ENCODE results near the gene FGF14. TPM values are rescaled to one million over a fixed set of nuclear protein-coding genes. Genes with fewer than 3 reads are reported as not detected.

FGF14 gene
- total RNA-seq, 1 experiment from 2014 or later, result not detected

- H3K9me3 ChIP-seq (ENCODE audit: low read length), result no peaks in the 10 kb centered on the region
- H3K4me1 ChIP-seq (ENCODE audit: low read length), result no peaks in the 10 kb centered on the region
- H3K36me3 ChIP-seq (ENCODE audit: insufficient read depth, low read length), result no peaks in the 10 kb centered on the region
- no peaks in the 10 kb centered on the region for H3K27me3 ChIP-seq (ENCODE audit: low read length)
- no peaks in the 10 kb centered on the region for H4K20me1 ChIP-seq (ENCODE audit: insufficient read depth, low read depth, low read length)
- no peak overlapping the region for H3K4me3 ChIP-seq (ENCODE audit: low read length)
- no peak overlapping the region for H3K4me2 ChIP-seq (ENCODE audit: low read depth, low read length, poor library complexity, severe bottlenecking)
- no peaks in the 10 kb centered on the region for H3K9me2 ChIP-seq (replicated peaks; ENCODE audit: insufficient read depth, low read length)
- DNase-seq, result no peak
- H2AFZ ChIP-seq (ENCODE audit: low read length), result no peak overlapping the region
- H3K27ac ChIP-seq (ENCODE audit: low read length), result no peak overlapping the region
- H3K79me2 ChIP-seq (ENCODE audit: low read length), result no peaks in the 10 kb centered on the region
- no peak overlapping the region for H3K9ac ChIP-seq (ENCODE audit: low read length)
Measured at GRCh38 chr13:102255409-102255808, 146.4 kb downstream of the FGF14 start.

DNA sequence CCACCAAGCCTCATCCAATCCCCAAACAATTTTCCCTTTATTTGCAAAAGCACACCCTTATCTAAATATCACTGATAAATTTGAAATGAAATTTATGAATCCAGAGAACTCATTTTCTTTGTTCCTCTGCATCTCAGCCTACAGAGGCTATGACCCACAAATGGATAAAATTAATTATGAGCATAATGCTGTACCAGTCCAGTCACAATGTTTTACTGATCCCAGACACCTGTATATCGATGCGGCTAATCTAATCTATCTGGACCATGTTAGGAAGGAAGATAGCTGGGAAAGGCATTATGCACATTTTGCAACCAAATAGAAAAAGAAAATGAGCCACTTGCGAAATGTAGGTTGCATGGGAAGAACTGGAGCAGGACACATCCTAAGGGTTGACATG lies 150.0 kb downstream of the FGF14 start:
- no peaks in the 10 kb centered on the region; the same call in 1 of the 2 replicates for H3K27me3 ChIP-seq (ENCODE audit: low read length)
- no peak overlapping the region for H3K9ac ChIP-seq (ENCODE audit: low read length)
- no peak overlapping the region for H2AFZ ChIP-seq (ENCODE audit: low read length)
- no peak overlapping the region for H3K27ac ChIP-seq (ENCODE audit: low read length)
- H4K20me1 ChIP-seq (ENCODE audit: insufficient read depth, low read depth, low read length), result no peaks in the 10 kb centered on the region
- no peak for DNase-seq
- no peak overlapping the region for H3K4me3 ChIP-seq (ENCODE audit: low read length)
- no peaks in the 10 kb centered on the region for H3K9me2 ChIP-seq (replicated peaks; ENCODE audit: insufficient read depth, low read length)
- H3K79me2 ChIP-seq (ENCODE audit: low read length), result no peaks in the 10 kb centered on the region
- no peak overlapping the region for H3K4me2 ChIP-seq (ENCODE audit: low read depth, low read length, poor library complexity, severe bottlenecking)
- no peaks in the 10 kb centered on the region for H3K9me3 ChIP-seq (ENCODE audit: low read length)
- no peaks in the 10 kb centered on the region for H3K4me1 ChIP-seq (ENCODE audit: low read length)
- no peaks in the 10 kb centered on the region for H3K36me3 ChIP-seq (ENCODE audit: insufficient read depth, low read length)

- H3K27me3 ChIP-seq (ENCODE audit: low read length), result no peaks in the 10 kb centered on the region; the same call in 1 of the 2 replicates
- H3K4me2 ChIP-seq (ENCODE audit: low read depth, low read length, poor library complexity, severe bottlenecking), result no peak overlapping the region
- no peak overlapping the region for H3K27ac ChIP-seq (ENCODE audit: low read length)
- DNase-seq, result no peak
- H3K79me2 ChIP-seq (ENCODE audit: low read length), result no peaks in the 10 kb centered on the region
- no peak overlapping the region for H3K4me3 ChIP-seq (ENCODE audit: low read length)
- H4K20me1 ChIP-seq (ENCODE audit: insufficient read depth, low read depth, low read length), result no peaks in the 10 kb centered on the region
- no peaks in the 10 kb centered on the region for H3K36me3 ChIP-seq (ENCODE audit: insufficient read depth, low read length)
- H2AFZ ChIP-seq (ENCODE audit: low read length), result no peak overlapping the region
- H3K4me1 ChIP-seq (ENCODE audit: low read length), result no peaks in the 10 kb centered on the region
- H3K9ac ChIP-seq (ENCODE audit: low read length), result no peak overlapping the region
- H3K9me3 ChIP-seq (ENCODE audit: low read length), result no peaks in the 10 kb centered on the region
- H3K9me2 ChIP-seq (replicated peaks; ENCODE audit: insufficient read depth, low read length), result no peaks in the 10 kb centered on the region
Measured at GRCh38 chr13:102250448-102250847, 151.4 kb downstream of the FGF14 start.

DNA sequence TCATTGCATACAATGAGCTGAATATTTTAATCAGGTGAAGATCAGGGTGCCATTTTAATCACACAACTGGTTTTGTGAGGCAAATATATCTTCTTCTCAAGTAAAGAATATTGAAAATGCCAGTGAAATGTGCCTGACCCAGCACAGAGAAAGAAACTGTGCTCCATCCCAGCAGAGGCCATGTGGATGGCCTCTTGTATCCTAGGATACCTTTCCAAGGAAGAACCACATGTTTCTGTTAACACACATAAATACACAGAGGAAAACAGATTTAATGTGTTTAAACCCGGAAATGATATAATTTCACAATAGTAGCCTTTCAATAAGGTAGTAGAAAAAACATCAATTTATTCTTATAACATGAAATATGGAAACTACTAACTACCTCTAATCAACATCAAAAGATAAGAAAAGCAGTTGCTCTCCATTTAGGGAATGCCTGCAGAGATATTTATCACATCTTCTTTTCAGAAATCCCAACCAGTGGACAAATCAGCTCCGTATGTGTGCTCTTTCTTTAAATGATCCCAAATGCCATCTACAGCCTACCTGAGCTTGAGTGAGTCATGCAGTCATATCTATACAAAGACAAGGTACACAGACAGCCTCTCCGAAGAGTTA lies 157.1 kb downstream of the FGF14 start:
- Histone ChIP-seq H3K79me2 (ENCODE audit: low read length) (no peaks in the 10 kb centered on the region), H3K9me3 (ENCODE audit: low read length) (no peaks in the 10 kb centered on the region), H3K9me2 (replicated peaks; ENCODE audit: insufficient read depth, low read length) (no peaks in the 10 kb centered on the region), H3K9ac (ENCODE audit: low read length) (no peak overlapping the region), H3K27me3 (ENCODE audit: low read length) (no peaks in the 10 kb centered on the region; the same call in 1 of the 2 replicates), H2AFZ (ENCODE audit: low read length) (no peak overlapping the region), H3K4me1 (ENCODE audit: low read length) (no peaks in the 10 kb centered on the region), H3K27ac (ENCODE audit: low read length) (no peak overlapping the region), H4K20me1 (ENCODE audit: insufficient read depth, low read depth, low read length) (no peaks in the 10 kb centered on the region), H3K4me3 (ENCODE audit: low read length) (no peak overlapping the region), H3K36me3 (ENCODE audit: insufficient read depth, low read length) (no peaks in the 10 kb centered on the region), H3K4me2 (ENCODE audit: low read depth, low read length, poor library complexity, severe bottlenecking) (no peak overlapping the region)
- no peak for DNase-seq

DNA sequence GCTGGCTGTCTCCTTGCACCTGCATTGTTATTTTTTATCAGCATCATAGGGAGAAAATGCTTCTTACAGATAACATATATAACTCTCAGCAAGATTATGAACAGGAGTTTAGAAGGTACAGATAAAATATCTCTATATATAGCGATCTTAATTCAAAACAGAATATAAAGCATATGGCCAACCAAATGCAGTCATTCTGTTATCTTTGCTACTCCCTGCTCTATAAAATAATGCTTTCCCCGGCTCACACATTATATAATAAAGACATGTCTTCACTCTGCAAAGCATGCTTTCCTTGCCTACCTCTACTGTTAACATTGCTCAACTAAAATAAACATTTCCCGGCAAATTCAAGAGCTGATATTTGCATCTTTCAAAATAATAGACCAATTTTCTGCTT lies 161.7 kb downstream of the FGF14 start:
- Histone ChIP-seq H3K79me2 (ENCODE audit: low read length) (no peaks in the 10 kb centered on the region), H3K4me1 (ENCODE audit: low read length) (no peaks in the 10 kb centered on the region), H3K9me3 (ENCODE audit: low read length) (no peaks in the 10 kb centered on the region), H3K4me3 (ENCODE audit: low read length) (no peak overlapping the region), H3K27ac (ENCODE audit: low read length) (no peak overlapping the region), H4K20me1 (ENCODE audit: insufficient read depth, low read depth, low read length) (no peaks in the 10 kb centered on the region), H3K9ac (ENCODE audit: low read length) (no peak overlapping the region), H3K27me3 (ENCODE audit: low read length) (no peaks in the 10 kb centered on the region), H3K36me3 (ENCODE audit: insufficient read depth, low read length) (no peaks in the 10 kb centered on the region), H2AFZ (ENCODE audit: low read length) (no peak overlapping the region), H3K9me2 (replicated peaks; ENCODE audit: insufficient read depth, low read length) (no peaks in the 10 kb centered on the region), H3K4me2 (ENCODE audit: low read depth, low read length, poor library complexity, severe bottlenecking) (no peak overlapping the region)
- DNase-seq, result no peak

GRCh38 chr13:102237230-102237629 lies 164.6 kb downstream of the FGF14 start:
- H3K4me1 ChIP-seq (ENCODE audit: low read length), result no peaks in the 10 kb centered on the region
- no peaks in the 10 kb centered on the region for H3K9me3 ChIP-seq (ENCODE audit: low read length)
- no peaks in the 10 kb centered on the region for H3K36me3 ChIP-seq (ENCODE audit: insufficient read depth, low read length)
- H3K27me3 ChIP-seq (ENCODE audit: low read length), result no peaks in the 10 kb centered on the region
- no peak overlapping the region for H3K4me2 ChIP-seq (ENCODE audit: low read depth, low read length, poor library complexity, severe bottlenecking)
- H2AFZ ChIP-seq (ENCODE audit: low read length), result no peak overlapping the region
- DNase-seq, result no peak
- no peaks in the 10 kb centered on the region for H3K79me2 ChIP-seq (ENCODE audit: low read length)
- no peaks in the 10 kb centered on the region for H4K20me1 ChIP-seq (ENCODE audit: insufficient read depth, low read depth, low read length)
- H3K9me2 ChIP-seq (replicated peaks; ENCODE audit: insufficient read depth, low read length), result no peaks in the 10 kb centered on the region
- H3K4me3 ChIP-seq (ENCODE audit: low read length), result no peak overlapping the region
- no peak overlapping the region for H3K27ac ChIP-seq (ENCODE audit: low read length)
- no peak overlapping the region for H3K9ac ChIP-seq (ENCODE audit: low read length)

GRCh38 chr13:102236830-102237229 lies 165.0 kb downstream of the FGF14 start:
- Histone ChIP-seq H3K9ac (ENCODE audit: low read length) (no peak overlapping the region), H3K27ac (ENCODE audit: low read length) (no peak overlapping the region), H3K4me3 (ENCODE audit: low read length) (no peak overlapping the region), H4K20me1 (ENCODE audit: insufficient read depth, low read depth, low read length) (no peaks in the 10 kb centered on the region), H3K79me2 (ENCODE audit: low read length) (no peaks in the 10 kb centered on the region), H3K36me3 (ENCODE audit: insufficient read depth, low read length) (no peaks in the 10 kb centered on the region), H3K4me2 (ENCODE audit: low read depth, low read length, poor library complexity, severe bottlenecking) (no peak overlapping the region), H3K27me3 (ENCODE audit: low read length) (no peaks in the 10 kb centered on the region), H2AFZ (ENCODE audit: low read length) (no peak overlapping the region), H3K9me3 (ENCODE audit: low read length) (no peaks in the 10 kb centered on the region), H3K9me2 (replicated peaks; ENCODE audit: insufficient read depth, low read length) (no peaks in the 10 kb centered on the region), H3K4me1 (ENCODE audit: low read length) (no peaks in the 10 kb centered on the region)
- DNase-seq, result no peak

- H3K4me1 ChIP-seq (ENCODE audit: low read length), result no peaks in the 10 kb centered on the region
- H3K4me2 ChIP-seq (ENCODE audit: low read depth, low read length, poor library complexity, severe bottlenecking), result no peak overlapping the region
- H3K9me3 ChIP-seq (ENCODE audit: low read length), result no peaks in the 10 kb centered on the region
- no peaks in the 10 kb centered on the region for H3K79me2 ChIP-seq (ENCODE audit: low read length)
- H3K9ac ChIP-seq (ENCODE audit: low read length), result no peak overlapping the region
- no peak overlapping the region for H3K4me3 ChIP-seq (ENCODE audit: low read length)
- H3K27ac ChIP-seq (ENCODE audit: low read length), result no peak overlapping the region
- H3K27me3 ChIP-seq (ENCODE audit: low read length), result no peaks in the 10 kb centered on the region
- H2AFZ ChIP-seq (ENCODE audit: low read length), result no peak overlapping the region
- no peaks in the 10 kb centered on the region for H3K9me2 ChIP-seq (replicated peaks; ENCODE audit: insufficient read depth, low read length)
- no peaks in the 10 kb centered on the region for H4K20me1 ChIP-seq (ENCODE audit: insufficient read depth, low read depth, low read length)
- H3K36me3 ChIP-seq (ENCODE audit: insufficient read depth, low read length), result no peaks in the 10 kb centered on the region
- no peak for DNase-seq
Measured at GRCh38 chr13:102236341-102236740, 165.5 kb downstream of the FGF14 start.
